IPS-18a (cell line): ENCODE results near the gene CTNNBL1.

ENCODE experiments used
- H3K27ac ChIP-seq: one replicate; pipeline ENCODE4 v1.5.1; 2013; ENCODE audit warnings: low read length
- H3K27me3 ChIP-seq: one replicate; pipeline ENCODE4 v1.6.1; 2013; ENCODE audit warnings: mild to moderate bottlenecking, low read length; ENCODE audit not compliant: control insufficient read depth, insufficient read depth
- H3K36me3 ChIP-seq: one replicate; pipeline ENCODE4 v1.6.1; 2013; ENCODE audit warnings: low read depth, low read length; ENCODE audit not compliant: control insufficient read depth
- H3K4me1 ChIP-seq: one replicate; pipeline ENCODE4 v1.6.1; 2013; ENCODE audit warnings: low read depth, low read length; ENCODE audit not compliant: control insufficient read depth
- H3K4me3 ChIP-seq: one replicate; pipeline ENCODE4 v1.5.1; 2013; ENCODE audit warnings: low read length
- H3K9ac ChIP-seq: one replicate; pipeline ENCODE4 v1.6.1; 2013; ENCODE audit warnings: mild to moderate bottlenecking, low read length, moderate library complexity
- H3K9me3 ChIP-seq: one replicate; pipeline ENCODE4 v1.6.1; 2013; ENCODE audit warnings: low read depth, low read length; ENCODE audit not compliant: control insufficient read depth

CTNNBL1 gene

DNA sequence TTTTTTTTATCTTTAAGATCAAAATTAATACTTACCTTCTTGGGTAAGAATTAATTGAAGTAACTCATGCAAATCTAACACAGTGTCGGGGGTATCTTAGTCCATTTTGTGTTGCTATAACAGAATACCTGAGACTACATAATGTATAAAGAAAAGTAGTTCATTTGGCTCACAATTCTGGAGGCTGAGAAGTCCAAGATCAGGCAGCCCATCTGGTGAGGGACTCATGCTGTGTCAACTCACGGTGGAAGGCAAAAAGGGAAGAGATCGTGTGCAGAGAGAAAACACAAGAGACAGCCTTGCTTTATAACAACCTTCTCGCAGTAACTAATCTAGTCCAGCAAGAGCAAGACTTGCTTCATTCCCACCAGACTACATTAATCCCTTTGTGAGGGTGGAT lies 116.2 kb downstream of the CTNNBL1 start:
- Histone ChIP-seq H3K27ac (no peak overlapping the region), H3K27me3 (no peaks in the 10 kb centered on the region), H3K4me3 (no peak overlapping the region), H3K4me1 (peaks cover 4% of the 10 kb centered on the region), H3K9ac (no peak overlapping the region), H3K9me3 (no peaks in the 10 kb centered on the region), H3K36me3 (no peaks in the 10 kb centered on the region)

DNA sequence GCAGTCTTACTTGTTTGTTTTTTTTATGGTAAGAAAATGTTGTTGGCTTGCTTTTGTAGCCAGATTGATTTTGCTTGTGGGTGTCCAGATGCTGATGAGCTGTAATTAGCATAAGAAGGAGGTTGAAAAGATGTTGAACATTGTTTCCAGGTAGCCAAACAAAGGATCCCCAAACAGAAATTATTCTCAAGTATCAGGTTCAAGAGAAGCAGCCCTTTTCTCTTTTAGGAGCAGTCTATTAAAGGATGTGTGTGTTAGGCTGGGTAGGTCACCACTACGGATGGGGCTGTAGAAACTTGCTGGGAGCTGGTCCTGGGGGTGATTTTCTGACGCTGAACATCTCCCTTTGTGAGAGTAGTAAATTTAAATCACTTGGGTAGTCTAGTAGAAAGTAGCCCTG lies 122.2 kb downstream of the CTNNBL1 start:
- Histone ChIP-seq H3K9ac (no peak overlapping the region), H3K9me3 (no peaks in the 10 kb centered on the region), H3K27me3 (no peaks in the 10 kb centered on the region), H3K27ac (no peak overlapping the region), H3K4me3 (no peak overlapping the region), H3K36me3 (no peaks in the 10 kb centered on the region), H3K4me1 (peaks cover 26% of the 10 kb centered on the region)

- H3K36me3 ChIP-seq = no peaks in the 10 kb centered on the region
- no peak overlapping the region for H3K27ac ChIP-seq
- H3K9ac ChIP-seq = no peak overlapping the region
- no peaks in the 10 kb centered on the region for H3K9me3 ChIP-seq
- H3K4me3 ChIP-seq = no peak overlapping the region
- H3K4me1 ChIP-seq = peaks cover 28% of the 10 kb centered on the region
- no peaks in the 10 kb centered on the region for H3K27me3 ChIP-seq
These were observed 122.9 kb downstream of the CTNNBL1 start for GRCh38 chr20:37816726-37817125.

DNA sequence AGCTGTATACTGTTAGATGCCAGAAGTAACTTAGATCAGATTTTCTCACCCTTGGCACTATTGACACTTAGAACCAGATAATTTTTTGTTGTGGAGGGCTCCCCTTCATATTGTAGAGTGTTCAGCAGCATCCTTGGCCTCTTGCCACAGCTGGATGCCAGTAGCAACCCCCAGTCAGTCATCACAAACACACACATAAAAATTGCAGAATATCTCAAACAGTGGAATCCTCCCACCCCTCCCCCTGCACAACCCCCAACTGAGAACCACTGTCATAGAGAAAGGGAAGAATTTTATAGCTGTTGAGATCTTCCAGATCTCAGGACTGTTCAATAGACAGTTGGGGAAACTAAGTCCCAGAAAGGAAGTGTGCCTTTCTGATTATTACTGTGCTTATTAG lies 127.9 kb downstream of the CTNNBL1 start:
- Histone ChIP-seq H3K4me3 (no peak overlapping the region), H3K9ac (no peak overlapping the region), H3K9me3 (no peaks in the 10 kb centered on the region), H3K27ac (no peak overlapping the region), H3K36me3 (no peaks in the 10 kb centered on the region), H3K4me1 (peaks cover 45% of the 10 kb centered on the region), H3K27me3 (no peaks in the 10 kb centered on the region)

- Histone ChIP-seq H3K4me1 (peaks cover 41% of the 10 kb centered on the region), H3K27me3 (no peaks in the 10 kb centered on the region), H3K4me3 (no peak overlapping the region), H3K9ac (no peak overlapping the region), H3K36me3 (no peaks in the 10 kb centered on the region), H3K27ac (no peak overlapping the region), H3K9me3 (no peaks in the 10 kb centered on the region)
These were observed 128.3 kb downstream of the CTNNBL1 start for GRCh38 chr20:37822141-37822601.

DNA sequence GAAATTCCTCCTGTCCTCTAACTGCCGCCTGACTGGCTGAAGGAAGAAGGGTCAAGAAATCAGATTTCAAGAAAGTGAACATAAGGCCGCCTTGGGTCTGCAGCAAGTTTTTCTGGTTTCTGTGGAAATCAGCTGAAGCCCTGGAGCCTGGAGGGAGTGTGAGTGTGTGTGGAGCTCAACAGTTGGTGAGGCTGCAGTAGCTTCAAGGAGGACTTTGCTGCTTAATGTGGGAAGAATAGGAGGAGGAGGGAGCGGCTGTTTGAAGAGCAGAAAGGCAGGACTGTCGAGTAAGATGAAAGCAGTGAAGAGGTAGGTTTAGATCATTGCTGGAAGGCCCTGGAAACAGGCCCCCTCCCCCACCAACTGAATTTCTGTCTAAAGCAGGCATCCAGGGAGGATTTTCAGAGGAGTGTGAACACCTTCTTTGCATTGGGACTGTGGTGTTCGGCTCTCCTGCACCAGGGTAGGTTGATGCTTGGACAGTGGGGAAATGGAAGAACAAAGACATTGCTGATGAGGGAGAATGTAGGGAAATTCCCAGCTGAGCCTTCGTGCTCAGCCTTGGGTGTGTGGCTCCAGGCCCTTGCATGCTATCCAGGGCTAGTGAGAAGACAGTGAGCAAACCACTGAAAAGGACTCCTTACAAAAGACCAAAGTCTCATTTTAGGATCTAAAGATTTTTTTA lies 129.6 kb downstream of the CTNNBL1 start:
- Histone ChIP-seq H3K9ac (peak overlapping the region; percentile 11), H3K27ac (peak overlapping the region; percentile 46), H3K36me3 (no peaks in the 10 kb centered on the region), H3K9me3 (no peaks in the 10 kb centered on the region), H3K27me3 (no peaks in the 10 kb centered on the region), H3K4me3 (no peak overlapping the region), H3K4me1 (peaks cover 32% of the 10 kb centered on the region)

DNA sequence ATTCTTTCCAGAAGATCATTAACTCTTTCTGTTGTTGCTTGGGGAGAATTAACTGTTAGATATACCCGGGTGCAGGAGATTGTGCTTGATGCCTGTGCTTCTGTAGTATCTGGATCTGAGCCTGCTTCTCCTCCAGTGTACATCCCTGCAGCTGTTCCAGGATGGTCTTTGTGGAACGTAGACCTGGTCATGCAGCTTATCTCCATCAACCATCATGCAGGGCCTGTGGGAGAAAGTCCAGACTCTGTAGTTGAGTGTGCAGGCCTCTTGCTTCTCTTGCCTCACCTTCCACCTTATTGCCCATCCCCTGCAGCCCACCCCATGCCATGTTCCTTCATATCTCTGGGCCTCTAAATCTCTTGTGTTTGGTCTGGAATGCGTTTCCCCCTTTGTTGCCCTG lies 133.8 kb downstream of the CTNNBL1 start:
- H3K9ac ChIP-seq = no peak overlapping the region
- H3K9me3 ChIP-seq = no peaks in the 10 kb centered on the region
- H3K27ac ChIP-seq = no peak overlapping the region
- no peaks in the 10 kb centered on the region for H3K27me3 ChIP-seq
- no peak overlapping the region for H3K4me3 ChIP-seq
- peaks cover 20% of the 10 kb centered on the region for H3K4me1 ChIP-seq
- H3K36me3 ChIP-seq = no peaks in the 10 kb centered on the region

DNA sequence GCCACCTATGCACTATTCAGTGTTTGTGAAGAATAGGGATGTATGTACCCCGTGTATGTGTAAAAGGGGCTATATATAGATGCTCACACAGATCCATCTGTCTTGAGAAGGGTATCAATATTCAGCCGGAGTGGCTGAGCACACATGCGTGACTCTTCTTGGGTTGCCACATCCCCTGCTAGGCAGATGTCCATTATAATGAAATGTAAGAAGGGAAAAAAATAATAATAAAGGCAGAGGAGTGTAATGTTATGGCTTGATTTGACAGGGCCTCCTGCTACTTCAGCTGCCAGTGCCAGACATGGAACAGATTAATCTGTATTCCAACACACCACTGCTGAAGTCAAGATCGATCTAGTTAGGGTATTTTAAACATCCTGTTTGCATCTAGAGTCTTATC lies 134.9 kb downstream of the CTNNBL1 start:
- Histone ChIP-seq H3K27me3 (no peaks in the 10 kb centered on the region), H3K4me3 (no peak overlapping the region), H3K9ac (no peak overlapping the region), H3K36me3 (no peaks in the 10 kb centered on the region), H3K27ac (no peak overlapping the region), H3K9me3 (no peaks in the 10 kb centered on the region), H3K4me1 (peaks cover 10% of the 10 kb centered on the region)

- Histone ChIP-seq H3K27me3 (no peaks in the 10 kb centered on the region), H3K36me3 (no peaks in the 10 kb centered on the region), H3K4me1 (peaks cover 5% of the 10 kb centered on the region), H3K4me3 (no peak overlapping the region), H3K27ac (no peak overlapping the region), H3K9ac (no peak overlapping the region), H3K9me3 (no peaks in the 10 kb centered on the region)
These were observed 135.3 kb downstream of the CTNNBL1 start for GRCh38 chr20:37829128-37829527.

- Histone ChIP-seq H3K4me1 (no peaks in the 10 kb centered on the region), H3K27ac (no peak overlapping the region), H3K4me3 (no peak overlapping the region), H3K9me3 (no peaks in the 10 kb centered on the region), H3K36me3 (no peaks in the 10 kb centered on the region), H3K27me3 (no peaks in the 10 kb centered on the region), H3K9ac (no peak overlapping the region)
These were observed 139.5 kb downstream of the CTNNBL1 start for GRCh38 chr20:37833221-37833896.

- no peaks in the 10 kb centered on the region for H3K9me3 ChIP-seq
These were observed 143.1 kb downstream of the CTNNBL1 start for GRCh38 chr20:37836926-37837325.

DNA sequence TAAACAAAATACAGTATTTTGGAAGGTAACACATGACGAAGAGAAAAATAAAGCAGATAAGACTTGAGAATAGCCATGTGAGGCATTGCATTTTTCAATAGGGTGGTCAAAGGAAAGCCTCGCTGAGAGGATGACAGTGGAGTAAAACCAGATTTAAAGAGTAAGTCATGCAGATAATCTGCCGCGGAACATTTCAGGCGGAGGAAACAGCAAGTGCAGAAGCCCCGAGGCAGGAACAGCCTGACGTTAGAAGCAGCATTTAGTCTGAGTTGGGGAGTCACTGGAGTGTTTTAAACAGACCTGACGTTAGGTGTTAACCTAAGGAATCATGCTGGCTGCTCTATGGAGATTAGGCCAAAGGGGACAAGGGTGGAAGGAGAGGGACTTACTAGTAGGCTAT lies 144.1 kb downstream of the CTNNBL1 start:
- Histone ChIP-seq H3K4me3 (no peak overlapping the region), H3K27ac (no peak overlapping the region), H3K27me3 (no peaks in the 10 kb centered on the region), H3K9ac (no peak overlapping the region), H3K9me3 (no peaks in the 10 kb centered on the region), H3K36me3 (no peaks in the 10 kb centered on the region), H3K4me1 (peaks cover 11% of the 10 kb centered on the region)

More at GRCh38 chr20:37836926-37837325, 143.1 kb downstream of the CTNNBL1 start:
- Histone ChIP-seq H3K27me3 (no peaks in the 10 kb centered on the region), H3K36me3 (no peaks in the 10 kb centered on the region), H3K9ac (no peak overlapping the region), H3K27ac (no peak overlapping the region), H3K4me3 (no peak overlapping the region), H3K4me1 (peaks cover 4% of the 10 kb centered on the region)
